ENCODE results near the gene SLC39A11.

GRCh38 chr17:72677108-72677507 is 415.4 kb downstream of the SLC39A11 start:
- TF ChIP-seq ESRRG (CRISPR knock-in tag; IDR thresholded peaks at IDR 0.05) (no peak), TCF4 (CRISPR knock-in tag; IDR thresholded peaks at IDR 0.05; ENCODE audit: borderline replicate concordance) (no peak), ZFP30 (CRISPR knock-in tag; IDR thresholded peaks at IDR 0.05) (no peak), ZNF565 (CRISPR knock-in tag; conservative IDR thresholded peaks at IDR 0.05; ENCODE audit: low read depth) (no peak), TSHZ2 (CRISPR knock-in tag; IDR thresholded peaks at IDR 0.05) (no peak), ZC3H10 (CRISPR knock-in tag; IDR thresholded peaks at IDR 0.05) (no peak), ISL1 (CRISPR knock-in tag; IDR thresholded peaks at IDR 0.05) (no peak), CSDC2 (CRISPR knock-in tag; IDR thresholded peaks at IDR 0.05) (no peak), RARB (CRISPR knock-in tag; IDR thresholded peaks at IDR 0.05) (no peak), PPARA (CRISPR knock-in tag; IDR thresholded peaks at IDR 0.05; ENCODE audit: borderline replicate concordance) (no peak)
- TF ChIP-seq, protein P1, sequence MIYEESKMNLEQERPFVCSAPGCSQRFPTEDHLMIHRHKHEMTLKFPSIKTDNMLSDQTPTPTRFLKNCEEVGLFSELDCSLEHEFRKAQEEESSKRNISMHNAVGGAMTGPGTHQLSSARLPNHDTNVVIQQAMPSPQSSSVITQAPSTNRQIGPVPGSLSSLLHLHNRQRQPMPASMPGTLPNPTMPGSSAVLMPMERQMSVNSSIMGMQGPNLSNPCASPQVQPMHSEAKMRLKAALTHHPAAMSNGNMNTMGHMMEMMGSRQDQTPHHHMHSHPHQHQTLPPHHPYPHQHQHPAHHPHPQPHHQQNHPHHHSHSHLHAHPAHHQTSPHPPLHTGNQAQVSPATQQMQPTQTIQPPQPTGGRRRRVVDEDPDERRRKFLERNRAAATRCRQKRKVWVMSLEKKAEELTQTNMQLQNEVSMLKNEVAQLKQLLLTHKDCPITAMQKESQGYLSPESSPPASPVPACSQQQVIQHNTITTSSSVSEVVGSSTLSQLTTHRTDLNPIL (CRISPR knock-in tag; IDR thresholded peaks at IDR 0.05; ENCODE audit: low read depth), result no peak
- TF ChIP-seq, protein P2, sequence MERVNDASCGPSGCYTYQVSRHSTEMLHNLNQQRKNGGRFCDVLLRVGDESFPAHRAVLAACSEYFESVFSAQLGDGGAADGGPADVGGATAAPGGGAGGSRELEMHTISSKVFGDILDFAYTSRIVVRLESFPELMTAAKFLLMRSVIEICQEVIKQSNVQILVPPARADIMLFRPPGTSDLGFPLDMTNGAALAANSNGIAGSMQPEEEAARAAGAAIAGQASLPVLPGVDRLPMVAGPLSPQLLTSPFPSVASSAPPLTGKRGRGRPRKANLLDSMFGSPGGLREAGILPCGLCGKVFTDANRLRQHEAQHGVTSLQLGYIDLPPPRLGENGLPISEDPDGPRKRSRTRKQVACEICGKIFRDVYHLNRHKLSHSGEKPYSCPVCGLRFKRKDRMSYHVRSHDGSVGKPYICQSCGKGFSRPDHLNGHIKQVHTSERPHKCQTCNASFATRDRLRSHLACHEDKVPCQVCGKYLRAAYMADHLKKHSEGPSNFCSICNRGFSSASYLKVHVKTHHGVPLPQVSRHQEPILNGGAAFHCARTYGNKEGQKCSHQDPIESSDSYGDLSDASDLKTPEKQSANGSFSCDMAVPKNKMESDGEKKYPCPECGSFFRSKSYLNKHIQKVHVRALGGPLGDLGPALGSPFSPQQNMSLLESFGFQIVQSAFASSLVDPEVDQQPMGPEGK (CRISPR knock-in tag; IDR thresholded peaks at IDR 0.05; ENCODE audit: borderline replicate concordance), result no peak

All from SK-N-SH treated with all-trans-retinoic acid at 6 μM for 48 hours (cell line).